IPS-18c (cell line): Measurements from ENCODE around the gene TRIM33.

ENCODE experiments used
- H3K4me3 ChIP-seq: 2 replicates; pipeline ENCODE4 v1.7.0; 2013; ENCODE audit warnings: low read depth, mild to moderate bottlenecking, low read length, moderate library complexity; ENCODE audit not compliant: insufficient read depth
- H3K9me3 ChIP-seq: one replicate; pipeline ENCODE4 v1.6.1; 2013; ENCODE audit warnings: mild to moderate bottlenecking, low read length, moderate library complexity; ENCODE audit not compliant: control insufficient read depth, insufficient read depth

TRIM33 gene

DNA sequence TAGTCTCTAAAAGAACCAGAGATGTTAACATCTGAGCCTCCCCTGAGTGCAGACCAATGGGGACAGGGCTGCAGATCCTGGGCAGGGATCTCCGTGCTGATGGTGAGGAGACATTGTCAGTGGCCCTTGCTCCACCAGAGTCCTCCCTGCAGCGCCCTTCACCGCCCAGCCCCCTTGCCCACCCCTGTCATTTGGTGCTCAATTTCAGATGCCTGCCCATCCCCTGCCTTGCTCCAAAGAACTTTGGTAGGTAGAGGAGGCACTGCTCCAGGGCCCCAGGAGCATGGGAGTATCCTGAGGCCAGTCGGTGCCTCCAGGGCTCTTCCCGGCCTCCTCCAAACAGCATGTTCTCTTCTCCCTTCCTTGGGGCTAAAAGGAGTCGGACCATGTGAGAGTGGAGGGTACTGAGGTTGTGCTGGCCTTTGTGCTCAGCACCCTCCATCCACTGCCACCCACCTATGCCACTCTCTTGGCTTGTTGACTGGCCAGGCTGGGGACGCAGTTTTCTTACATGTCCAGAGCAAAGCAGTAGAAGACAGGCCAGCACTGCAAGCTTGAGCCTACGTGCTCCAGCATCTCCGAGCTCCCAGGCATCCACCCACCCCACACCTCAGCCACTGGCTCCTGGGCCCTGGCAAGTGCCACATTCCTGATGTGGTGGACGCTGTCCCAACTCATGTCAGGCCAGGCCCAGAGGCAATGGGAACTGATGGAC, 160.1 kb downstream of the TRIM33 start:
- no peaks in the 10 kb centered on the region for H3K9me3 ChIP-seq

DNA sequence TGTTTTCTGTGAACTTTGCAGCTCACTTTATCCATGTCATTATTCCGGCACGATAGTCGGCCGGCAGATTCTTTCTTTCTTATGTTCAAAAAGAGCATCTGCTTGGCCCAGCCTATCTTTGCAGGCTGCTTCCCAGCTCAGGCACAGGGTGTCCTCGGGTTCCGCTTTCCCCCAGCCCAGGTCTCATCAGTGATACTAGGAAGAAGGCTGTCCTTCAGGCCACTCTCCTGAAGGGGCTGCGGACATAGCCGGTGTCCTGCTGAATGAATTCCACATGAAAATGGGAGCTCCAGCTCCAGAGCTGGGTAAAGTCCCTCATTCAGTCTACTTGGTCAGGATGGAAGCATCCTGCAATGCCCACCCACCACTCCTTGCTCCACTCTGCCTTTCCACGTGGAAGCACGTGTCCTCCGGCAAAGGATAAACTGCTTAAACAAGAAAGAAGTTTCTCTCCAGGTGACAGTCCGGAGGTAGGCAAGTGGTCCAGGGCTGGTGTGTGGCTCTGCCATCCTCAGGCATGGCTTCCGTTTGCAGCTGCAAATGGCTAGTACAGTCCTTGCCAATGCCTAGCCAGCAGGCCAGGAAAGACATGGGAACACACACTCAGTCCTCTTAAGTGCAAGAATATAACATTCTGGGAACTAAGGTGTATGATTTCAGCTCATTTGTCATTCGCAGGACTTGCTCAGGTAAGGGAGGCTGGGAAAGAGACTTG, 161.0 kb downstream of the TRIM33 start:
- Histone ChIP-seq H3K4me3 (no peak overlapping the region), H3K9me3 (no peaks in the 10 kb centered on the region)

More for the DNA sequence above, 160.1 kb downstream of the TRIM33 start:
- H3K4me3 ChIP-seq, result no peak overlapping the region

DNA sequence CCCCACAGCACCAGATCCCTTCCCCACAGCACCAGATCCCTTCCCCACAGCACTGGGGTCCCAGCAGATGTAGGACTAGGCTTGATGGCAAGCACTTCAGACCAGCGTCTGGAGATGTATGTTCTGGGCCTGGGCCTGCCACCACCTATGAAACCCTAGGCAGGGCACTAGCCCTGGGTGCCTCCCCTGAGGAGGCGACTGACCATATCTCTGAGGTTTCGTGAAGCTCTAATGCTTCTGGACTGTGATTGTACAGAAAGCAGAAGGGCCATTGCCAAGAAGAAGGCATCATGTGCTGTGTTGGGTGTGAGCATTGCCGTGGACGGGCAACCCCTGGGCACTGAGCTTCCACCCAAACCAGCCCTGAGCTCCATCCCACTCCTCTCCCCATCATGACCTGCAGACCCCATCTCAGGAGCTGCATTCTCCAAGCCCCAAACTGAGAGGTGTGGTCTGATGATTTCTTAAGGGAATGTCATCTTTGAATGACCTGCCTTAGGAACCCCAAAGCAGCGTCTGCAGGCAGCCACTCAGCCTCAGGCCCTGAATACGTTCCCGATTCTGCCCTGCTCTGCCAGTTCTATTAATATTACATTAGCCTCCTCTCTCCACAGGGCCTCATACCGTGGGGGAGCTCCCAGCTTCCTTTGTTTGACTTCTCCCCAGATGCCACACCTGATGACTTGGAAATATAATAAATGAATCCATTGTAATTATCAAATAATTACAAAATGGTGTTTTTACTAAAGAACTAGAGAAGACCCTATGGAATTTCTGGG, 163.4 kb downstream of the TRIM33 start:
- Histone ChIP-seq H3K9me3 (no peaks in the 10 kb centered on the region), H3K4me3 (no peak overlapping the region)

DNA sequence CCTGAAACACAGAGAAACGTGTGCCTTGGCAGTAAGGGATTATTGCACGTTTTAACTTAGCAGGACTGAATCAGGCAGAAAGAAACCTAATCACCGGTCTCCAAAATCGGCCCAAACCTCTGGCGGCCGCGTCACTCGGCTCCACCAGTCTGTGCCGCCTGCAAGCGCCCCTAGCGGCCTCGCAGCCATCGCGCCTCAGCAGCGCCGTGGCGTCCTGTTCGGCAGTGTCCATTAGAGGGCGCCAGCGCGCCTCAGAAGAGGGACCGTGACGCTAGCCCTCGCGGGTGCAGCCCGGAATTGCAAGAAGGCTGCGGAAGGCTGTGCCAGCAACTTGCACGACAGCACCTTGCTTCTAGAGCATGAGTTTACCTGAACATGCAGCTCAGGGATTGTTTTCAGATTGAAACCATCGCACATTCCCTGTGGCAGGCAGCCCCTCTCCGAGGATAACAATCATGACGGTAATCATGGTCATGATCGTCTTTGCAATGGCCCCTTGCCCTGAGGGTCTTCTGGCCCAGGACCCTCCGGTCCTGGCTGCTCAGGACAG, 164.4 kb downstream of the TRIM33 start:
- H3K4me3 ChIP-seq, result peak overlapping the region; percentile 34; the same call in 1 of the 2 replicates
- no peaks in the 10 kb centered on the region for H3K9me3 ChIP-seq

DNA sequence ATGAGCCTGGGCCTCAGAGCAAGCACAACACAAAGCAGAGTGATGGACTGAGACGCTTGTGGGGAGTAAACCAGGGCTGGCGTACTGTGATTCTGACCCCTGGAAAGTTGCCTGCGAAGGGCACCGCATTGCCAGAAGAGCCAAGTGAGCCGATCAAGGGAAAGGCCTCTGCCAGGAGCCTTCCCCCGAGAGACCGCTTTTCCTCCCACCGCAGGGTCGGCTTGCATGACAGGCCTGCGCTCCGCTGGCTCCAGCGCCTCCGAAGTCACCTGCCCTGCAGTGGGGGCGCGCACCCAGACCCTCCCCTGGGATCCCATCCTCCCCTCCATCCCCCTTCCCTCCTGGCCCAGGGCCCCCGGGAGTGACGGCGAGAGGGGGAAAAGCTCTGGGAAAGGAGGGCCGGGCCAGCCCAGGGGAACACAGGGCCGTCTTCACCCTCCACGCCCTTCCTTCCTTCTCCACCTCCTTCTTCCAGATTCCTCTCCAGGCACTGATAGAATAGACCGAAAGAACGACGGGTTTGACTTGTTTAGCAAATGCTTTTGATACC, 165.0 kb downstream of the TRIM33 start:
- Histone ChIP-seq H3K4me3 (peak overlapping the region; percentile 34; the same call in 1 of the 2 replicates), H3K9me3 (no peaks in the 10 kb centered on the region)

DNA sequence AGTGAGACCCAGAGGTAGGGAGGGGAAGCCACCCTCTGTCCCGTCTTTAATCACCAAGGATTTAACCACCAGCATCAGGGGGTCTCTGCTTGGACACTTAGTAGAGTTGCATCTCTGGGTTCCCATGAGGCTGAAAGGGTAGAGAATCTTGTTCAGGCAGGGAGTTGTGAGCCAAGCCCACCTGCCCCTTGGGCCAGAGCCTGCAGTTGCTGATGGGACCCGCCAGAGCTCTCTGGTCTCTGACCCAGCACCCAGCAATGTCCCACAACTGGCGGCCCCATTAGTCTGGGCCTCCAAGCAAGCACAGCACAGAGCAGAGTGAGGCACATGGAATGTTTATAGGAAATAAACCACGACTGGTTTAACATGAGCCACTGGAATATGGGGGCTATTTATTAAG, 166.3 kb downstream of the TRIM33 start:
- Histone ChIP-seq H3K9me3 (no peaks in the 10 kb centered on the region), H3K4me3 (no peak overlapping the region)
